ENCODE results near the gene BRD4.

DNA sequence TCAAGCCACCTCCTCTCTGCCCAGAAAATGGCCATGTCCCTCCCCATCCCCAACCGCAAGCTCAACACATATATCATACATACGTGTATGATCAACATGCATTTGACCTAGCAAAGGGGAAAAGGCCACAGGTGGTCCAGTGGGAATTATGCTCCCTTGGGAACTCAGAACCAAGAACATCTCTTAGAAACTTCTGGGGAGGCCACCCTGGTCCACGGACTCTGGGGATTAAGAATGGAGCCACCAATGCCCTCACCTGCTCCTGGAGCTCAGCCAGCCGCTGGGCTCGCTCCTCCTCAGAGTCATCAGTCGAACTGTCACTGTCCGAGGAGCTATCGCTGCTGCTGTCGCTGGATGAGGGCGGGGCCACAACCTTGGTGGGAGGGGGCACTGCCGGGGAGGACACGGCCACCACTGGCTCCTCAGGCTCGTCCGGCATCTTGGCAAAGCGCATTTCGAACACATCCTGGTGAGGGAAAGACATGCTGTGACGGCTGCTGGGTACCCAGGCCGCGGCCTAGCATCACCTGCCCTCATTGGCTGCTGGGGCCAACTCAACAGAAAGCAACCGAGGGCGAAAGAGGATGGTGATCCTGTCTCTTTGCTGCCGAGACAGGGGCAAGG is 75.5 kb downstream of the BRD4 start:
- TF ChIP-seq, protein P1, sequence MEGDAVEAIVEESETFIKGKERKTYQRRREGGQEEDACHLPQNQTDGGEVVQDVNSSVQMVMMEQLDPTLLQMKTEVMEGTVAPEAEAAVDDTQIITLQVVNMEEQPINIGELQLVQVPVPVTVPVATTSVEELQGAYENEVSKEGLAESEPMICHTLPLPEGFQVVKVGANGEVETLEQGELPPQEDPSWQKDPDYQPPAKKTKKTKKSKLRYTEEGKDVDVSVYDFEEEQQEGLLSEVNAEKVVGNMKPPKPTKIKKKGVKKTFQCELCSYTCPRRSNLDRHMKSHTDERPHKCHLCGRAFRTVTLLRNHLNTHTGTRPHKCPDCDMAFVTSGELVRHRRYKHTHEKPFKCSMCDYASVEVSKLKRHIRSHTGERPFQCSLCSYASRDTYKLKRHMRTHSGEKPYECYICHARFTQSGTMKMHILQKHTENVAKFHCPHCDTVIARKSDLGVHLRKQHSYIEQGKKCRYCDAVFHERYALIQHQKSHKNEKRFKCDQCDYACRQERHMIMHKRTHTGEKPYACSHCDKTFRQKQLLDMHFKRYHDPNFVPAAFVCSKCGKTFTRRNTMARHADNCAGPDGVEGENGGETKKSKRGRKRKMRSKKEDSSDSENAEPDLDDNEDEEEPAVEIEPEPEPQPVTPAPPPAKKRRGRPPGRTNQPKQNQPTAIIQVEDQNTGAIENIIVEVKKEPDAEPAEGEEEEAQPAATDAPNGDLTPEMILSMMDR (IDR thresholded peaks at IDR 0.05), result no peak
- TF ChIP-seq POLR2A (IDR thresholded peaks at IDR 0.05), result no peak
